Measurements from ENCODE around the gene AFDN. TPM values are rescaled to one million over a fixed set of nuclear protein-coding genes. Genes with fewer than 3 reads are reported as not detected.

AFDN gene
- total and polyA plus RNA-seq, 2 of the 8 experiments (the other 6 are each of a cell fraction or from before 2014, with no cell fraction given): 53.4 to 192 TPM

DNA sequence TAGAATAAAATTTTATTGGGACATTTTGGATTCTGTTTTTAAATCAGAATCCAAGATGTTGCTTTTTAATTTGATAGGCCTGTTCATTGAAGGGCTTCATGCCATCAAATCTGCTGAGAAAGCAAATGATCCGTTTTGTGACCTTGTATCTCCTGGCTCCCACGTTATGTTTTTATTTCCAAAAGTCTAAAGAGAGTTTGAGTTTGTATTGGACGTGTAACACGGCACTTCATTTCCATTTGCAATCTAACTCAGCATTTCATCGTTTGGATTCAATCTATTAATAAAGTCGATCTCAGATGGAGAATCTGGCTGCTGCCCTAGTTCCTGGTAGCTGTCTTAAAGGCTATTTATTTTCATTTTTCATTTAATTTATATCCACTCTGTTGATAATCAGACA, 187.7 kb downstream of the AFDN start (continued):
- TF ChIP-seq, protein P1, sequence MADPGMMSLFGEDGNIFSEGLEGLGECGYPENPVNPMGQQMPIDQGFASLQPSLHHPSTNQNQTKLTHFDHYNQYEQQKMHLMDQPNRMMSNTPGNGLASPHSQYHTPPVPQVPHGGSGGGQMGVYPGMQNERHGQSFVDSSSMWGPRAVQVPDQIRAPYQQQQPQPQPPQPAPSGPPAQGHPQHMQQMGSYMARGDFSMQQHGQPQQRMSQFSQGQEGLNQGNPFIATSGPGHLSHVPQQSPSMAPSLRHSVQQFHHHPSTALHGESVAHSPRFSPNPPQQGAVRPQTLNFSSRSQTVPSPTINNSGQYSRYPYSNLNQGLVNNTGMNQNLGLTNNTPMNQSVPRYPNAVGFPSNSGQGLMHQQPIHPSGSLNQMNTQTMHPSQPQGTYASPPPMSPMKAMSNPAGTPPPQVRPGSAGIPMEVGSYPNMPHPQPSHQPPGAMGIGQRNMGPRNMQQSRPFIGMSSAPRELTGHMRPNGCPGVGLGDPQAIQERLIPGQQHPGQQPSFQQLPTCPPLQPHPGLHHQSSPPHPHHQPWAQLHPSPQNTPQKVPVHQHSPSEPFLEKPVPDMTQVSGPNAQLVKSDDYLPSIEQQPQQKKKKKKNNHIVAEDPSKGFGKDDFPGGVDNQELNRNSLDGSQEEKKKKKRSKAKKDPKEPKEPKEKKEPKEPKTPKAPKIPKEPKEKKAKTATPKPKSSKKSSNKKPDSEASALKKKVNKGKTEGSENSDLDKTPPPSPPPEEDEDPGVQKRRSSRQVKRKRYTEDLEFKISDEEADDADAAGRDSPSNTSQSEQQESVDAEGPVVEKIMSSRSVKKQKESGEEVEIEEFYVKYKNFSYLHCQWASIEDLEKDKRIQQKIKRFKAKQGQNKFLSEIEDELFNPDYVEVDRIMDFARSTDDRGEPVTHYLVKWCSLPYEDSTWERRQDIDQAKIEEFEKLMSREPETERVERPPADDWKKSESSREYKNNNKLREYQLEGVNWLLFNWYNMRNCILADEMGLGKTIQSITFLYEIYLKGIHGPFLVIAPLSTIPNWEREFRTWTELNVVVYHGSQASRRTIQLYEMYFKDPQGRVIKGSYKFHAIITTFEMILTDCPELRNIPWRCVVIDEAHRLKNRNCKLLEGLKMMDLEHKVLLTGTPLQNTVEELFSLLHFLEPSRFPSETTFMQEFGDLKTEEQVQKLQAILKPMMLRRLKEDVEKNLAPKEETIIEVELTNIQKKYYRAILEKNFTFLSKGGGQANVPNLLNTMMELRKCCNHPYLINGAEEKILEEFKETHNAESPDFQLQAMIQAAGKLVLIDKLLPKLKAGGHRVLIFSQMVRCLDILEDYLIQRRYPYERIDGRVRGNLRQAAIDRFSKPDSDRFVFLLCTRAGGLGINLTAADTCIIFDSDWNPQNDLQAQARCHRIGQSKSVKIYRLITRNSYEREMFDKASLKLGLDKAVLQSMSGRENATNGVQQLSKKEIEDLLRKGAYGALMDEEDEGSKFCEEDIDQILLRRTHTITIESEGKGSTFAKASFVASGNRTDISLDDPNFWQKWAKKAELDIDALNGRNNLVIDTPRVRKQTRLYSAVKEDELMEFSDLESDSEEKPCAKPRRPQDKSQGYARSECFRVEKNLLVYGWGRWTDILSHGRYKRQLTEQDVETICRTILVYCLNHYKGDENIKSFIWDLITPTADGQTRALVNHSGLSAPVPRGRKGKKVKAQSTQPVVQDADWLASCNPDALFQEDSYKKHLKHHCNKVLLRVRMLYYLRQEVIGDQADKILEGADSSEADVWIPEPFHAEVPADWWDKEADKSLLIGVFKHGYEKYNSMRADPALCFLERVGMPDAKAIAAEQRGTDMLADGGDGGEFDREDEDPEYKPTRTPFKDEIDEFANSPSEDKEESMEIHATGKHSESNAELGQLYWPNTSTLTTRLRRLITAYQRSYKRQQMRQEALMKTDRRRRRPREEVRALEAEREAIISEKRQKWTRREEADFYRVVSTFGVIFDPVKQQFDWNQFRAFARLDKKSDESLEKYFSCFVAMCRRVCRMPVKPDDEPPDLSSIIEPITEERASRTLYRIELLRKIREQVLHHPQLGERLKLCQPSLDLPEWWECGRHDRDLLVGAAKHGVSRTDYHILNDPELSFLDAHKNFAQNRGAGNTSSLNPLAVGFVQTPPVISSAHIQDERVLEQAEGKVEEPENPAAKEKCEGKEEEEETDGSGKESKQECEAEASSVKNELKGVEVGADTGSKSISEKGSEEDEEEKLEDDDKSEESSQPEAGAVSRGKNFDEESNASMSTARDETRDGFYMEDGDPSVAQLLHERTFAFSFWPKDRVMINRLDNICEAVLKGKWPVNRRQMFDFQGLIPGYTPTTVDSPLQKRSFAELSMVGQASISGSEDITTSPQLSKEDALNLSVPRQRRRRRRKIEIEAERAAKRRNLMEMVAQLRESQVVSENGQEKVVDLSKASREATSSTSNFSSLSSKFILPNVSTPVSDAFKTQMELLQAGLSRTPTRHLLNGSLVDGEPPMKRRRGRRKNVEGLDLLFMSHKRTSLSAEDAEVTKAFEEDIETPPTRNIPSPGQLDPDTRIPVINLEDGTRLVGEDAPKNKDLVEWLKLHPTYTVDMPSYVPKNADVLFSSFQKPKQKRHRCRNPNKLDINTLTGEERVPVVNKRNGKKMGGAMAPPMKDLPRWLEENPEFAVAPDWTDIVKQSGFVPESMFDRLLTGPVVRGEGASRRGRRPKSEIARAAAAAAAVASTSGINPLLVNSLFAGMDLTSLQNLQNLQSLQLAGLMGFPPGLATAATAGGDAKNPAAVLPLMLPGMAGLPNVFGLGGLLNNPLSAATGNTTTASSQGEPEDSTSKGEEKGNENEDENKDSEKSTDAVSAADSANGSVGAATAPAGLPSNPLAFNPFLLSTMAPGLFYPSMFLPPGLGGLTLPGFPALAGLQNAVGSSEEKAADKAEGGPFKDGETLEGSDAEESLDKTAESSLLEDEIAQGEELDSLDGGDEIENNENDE (IDR thresholded peaks at IDR 0.05; ENCODE audit: insufficient replicate concordance, low read length): no peak
- no peak for TF ChIP-seq JUND (IDR thresholded peaks at IDR 0.05; ENCODE audit: low read length)
- TF ChIP-seq CHD1 (IDR thresholded peaks at IDR 0.05; ENCODE audit: low read depth, low read length): no peak
- TF ChIP-seq TAF1 (IDR thresholded peaks at IDR 0.05; ENCODE audit: low read depth, low read length): no peak
- no peak for TF ChIP-seq EP300 (IDR thresholded peaks at IDR 0.05; ENCODE audit: borderline replicate concordance in 1 of 2, low read depth in 2 of 2, low read length in 2 of 2)

Data from H1 (cell line).